Fibroblast of villous mesenchyme (primary cell): ENCODE measurements around the gene UBL4B. TPM values are rescaled to one million over a fixed set of nuclear protein-coding genes. Genes with fewer than 3 reads are reported as not detected.

ENCODE experiments used
- DNase-seq: peaks from one replicate; pipeline ENCODE4 v3.0.0-alpha.2; 2010; ENCODE audit warnings: low read depth
- H3K4me3 ChIP-seq: 2 replicates; pipeline ENCODE4 v1.5.1; 2011; ENCODE audit warnings: low read depth, mild to moderate bottlenecking, low read length
- total RNA-seq: library from RNA; depleted of rRNA; stranded (reverse); fragments of >200 nt; gene quantifications from 2 replicates; pipeline ENCODE4 v1.2.3, GENCODE V29; 2012
- TF ChIP-seq, protein P1 (sequence below): IDR thresholded peaks from 2 replicates; pipeline ENCODE4 v1.5.1; 2012; ENCODE audit warnings: low read depth, mild to moderate bottlenecking, low read length; ENCODE audit not compliant: insufficient read depth

Gene UBL4B
- total RNA-seq, 1 donor = not detected

DNA sequence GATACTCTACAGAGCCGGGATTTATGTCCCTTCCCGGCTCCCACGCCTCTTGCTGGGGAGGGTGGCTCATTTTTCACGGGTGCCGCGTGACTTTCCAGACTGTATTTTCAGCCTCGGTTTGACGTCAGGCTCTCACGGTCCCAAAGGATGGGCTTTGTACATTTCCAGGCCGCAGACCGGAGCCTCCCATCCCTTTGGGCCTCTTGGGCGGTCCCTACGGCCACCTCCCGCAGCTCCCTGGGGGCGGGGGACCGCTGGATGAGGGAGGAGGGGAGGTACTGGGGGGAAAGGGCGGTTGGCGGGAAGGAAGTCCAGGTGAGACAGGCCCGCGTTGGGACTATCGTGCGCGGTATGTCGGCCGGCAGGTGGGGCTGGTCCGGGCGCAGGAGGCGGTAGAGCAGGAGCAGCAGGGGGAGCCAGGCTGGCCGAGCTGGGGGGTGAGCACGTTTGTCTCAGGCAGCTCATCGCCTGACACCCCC lies 17.9 kb downstream of the UBL4B start:
- no peak overlapping the region for H3K4me3 ChIP-seq
- DNase-seq = peak; percentile 40
- TF ChIP-seq, protein P1, sequence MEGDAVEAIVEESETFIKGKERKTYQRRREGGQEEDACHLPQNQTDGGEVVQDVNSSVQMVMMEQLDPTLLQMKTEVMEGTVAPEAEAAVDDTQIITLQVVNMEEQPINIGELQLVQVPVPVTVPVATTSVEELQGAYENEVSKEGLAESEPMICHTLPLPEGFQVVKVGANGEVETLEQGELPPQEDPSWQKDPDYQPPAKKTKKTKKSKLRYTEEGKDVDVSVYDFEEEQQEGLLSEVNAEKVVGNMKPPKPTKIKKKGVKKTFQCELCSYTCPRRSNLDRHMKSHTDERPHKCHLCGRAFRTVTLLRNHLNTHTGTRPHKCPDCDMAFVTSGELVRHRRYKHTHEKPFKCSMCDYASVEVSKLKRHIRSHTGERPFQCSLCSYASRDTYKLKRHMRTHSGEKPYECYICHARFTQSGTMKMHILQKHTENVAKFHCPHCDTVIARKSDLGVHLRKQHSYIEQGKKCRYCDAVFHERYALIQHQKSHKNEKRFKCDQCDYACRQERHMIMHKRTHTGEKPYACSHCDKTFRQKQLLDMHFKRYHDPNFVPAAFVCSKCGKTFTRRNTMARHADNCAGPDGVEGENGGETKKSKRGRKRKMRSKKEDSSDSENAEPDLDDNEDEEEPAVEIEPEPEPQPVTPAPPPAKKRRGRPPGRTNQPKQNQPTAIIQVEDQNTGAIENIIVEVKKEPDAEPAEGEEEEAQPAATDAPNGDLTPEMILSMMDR = peak; percentile 3

DNA sequence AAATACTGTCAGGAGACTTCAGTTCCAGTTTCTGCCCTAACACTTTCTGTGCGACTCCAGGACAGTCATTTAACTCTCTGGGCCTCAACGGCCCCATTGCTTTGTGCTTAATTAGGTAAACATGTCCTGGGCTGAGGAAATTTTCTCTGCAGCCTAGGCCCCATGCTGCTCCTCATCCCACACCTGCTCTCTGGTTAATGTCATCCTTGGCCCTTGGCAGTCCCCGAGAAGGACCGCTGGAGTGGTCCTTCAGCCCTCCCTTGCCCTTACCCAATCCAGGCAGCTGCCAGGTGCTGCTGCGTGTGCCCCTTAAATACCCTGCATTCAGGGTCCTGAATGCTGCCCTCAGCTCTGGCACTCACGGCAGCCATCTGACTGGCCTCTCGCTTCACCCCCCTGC lies 18.7 kb downstream of the UBL4B start:
- TF ChIP-seq, protein P1 = no peak

DNA sequence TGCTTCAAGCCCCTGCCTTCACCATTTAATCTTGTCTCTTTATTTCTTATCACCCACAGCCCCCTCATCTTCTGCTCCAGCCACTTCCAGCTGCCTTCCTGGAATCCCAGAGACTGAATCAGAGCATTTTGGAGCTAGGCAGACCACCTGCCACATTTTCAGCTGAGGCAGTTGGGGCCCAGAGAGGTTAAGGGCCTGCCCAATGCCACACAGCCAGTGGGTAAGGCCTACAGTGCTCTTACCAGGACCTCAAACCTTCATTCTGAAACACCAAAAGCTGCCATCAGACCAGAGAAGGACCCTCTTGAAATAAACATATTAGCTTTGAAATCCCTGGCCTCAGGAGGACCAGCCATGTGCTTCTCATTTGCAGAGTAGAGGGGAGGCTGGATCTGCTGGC lies 20.4 kb downstream of the UBL4B start:
- DNase-seq = no peak
- TF ChIP-seq, protein P1 = no peak
- H3K4me3 ChIP-seq = no peak overlapping the region

More for the DNA sequence above, 18.7 kb downstream of the UBL4B start:
- no peak overlapping the region for H3K4me3 ChIP-seq
- no peak for DNase-seq

DNA sequence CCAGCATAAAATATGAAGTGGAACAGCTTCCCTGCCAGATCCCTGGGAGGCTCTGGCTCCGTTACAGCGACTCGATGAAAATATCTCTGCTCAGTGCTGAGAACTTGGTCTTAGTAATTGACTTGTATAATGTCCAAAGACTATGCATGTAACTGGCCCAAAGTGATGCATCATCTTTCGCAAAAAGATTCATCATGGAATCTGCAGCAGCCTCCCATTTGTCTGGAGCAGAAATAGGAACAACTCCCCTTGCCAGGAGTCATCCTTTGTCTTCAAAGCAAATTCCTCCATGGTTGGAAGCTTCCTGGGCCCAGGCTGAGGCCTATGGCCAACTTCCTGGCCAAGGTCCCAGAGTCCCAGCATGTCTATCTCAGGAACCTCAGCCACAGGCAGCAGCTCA lies 21.2 kb downstream of the UBL4B start:
- TF ChIP-seq, protein P1 = no peak
- no peak overlapping the region for H3K4me3 ChIP-seq
- DNase-seq = no peak

DNA sequence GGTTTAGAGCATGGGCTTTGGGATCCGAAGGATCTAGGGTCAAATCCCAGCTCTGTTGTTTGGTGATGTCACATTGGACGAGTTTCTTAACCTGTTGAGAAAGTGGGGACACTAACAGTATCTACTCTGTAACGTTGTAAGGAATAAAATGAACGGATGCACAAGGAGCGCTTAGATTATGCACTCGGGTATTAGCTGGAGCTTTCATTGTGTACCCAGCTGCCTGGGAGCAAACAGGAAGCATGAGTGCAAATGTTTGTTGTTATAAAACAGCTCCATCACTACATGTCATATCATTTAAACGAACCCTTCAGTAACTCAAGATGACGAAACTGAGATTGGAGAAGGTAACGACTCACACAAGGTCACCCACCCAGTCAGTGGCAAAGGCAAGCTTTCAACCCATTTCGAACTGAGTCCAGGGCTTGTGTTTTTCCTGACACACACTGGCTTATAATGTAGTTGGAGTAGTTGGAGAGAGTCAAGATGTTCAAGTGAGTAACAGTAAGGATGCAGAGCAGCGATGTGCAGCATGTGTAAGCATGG lies 21.9 kb downstream of the UBL4B start:
- no peak overlapping the region for H3K4me3 ChIP-seq
- TF ChIP-seq, protein P1 = no peak
- DNase-seq = no peak

DNA sequence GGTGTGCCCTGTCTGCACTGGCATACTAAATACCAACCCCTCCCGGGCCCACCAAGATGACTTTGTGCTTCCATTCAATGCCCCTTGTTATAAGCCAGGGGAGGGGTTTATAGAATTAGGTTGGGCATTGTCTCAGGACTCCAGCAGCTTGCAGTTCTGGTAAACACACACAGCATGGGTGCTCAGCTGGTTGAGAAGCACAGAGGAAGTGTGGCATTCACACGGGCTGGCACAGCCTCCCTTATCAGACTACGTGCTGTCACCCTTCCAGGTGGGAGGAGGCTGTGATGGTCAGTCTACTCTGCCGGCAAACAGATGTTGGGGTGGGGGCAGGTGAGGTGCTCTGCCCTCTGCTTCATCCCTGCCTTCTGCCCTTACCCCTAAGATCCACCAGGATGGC lies 23.0 kb downstream of the UBL4B start:
- DNase-seq = no peak

DNA sequence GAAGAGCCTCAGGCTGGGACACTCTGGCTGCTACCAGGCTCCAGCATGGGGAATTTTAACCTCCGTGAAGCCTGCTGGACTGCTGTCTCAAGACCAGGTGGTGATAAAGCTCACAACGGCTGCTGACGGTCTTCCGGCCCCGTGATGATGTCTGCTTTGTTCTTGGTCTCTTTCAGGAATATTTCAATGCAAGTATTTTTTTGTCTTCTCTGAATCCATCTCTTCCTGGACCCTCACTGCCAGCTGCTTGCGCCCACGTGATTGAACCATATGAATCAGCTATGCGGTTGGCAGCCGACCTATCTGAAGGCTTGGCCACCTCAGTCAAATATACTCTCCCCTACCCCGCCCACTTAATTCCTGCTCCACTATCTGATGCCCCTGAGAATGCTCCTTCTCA lies 23.4 kb downstream of the UBL4B start:
- H3K4me3 ChIP-seq = no peak overlapping the region
- TF ChIP-seq, protein P1 = no peak
- DNase-seq = no peak

More for the DNA sequence above, 23.0 kb downstream of the UBL4B start:
- TF ChIP-seq, protein P1 = no peak
- no peak overlapping the region for H3K4me3 ChIP-seq
